ENCODE data around the gene FAM120AOS.

DNA sequence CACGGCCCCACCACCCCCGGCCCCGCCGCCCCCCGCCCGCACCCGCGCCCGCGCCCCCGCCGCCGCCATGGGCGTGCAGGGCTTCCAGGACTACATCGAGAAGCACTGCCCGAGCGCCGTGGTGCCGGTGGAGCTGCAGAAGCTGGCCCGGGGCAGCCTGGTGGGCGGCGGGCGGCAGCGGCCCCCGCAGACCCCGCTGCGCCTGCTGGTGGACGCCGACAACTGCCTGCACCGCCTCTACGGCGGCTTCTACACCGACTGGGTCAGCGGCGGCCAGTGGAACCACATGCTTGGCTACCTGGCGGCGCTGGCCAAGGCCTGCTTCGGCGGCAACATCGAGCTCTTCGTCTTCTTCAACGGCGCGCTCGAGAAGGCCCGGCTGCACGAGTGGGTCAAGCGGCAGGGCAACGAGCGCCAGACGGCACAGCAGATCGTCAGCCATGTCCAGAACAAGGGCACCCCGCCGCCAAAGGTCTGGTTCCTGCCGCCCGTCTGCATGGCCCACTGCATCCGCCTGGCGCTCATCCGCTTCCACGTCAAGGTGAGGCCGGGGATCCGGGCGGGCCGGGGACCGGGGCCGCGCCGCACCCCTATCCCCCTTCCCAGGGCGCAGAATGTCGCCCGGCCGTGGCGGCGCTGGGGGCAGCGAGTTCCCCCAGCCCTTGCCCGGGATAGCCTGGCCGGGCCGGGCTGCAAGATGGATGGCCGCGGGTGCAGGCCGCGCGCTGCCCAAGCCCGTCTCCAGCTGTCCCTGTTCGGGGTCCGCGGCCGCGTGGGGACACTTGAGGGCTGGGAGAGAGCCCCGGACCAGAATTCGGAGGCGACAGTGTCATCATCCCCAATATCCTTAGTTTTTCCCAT is 1.3 kb downstream of the FAM120AOS start:
- TF ChIP-seq, protein P1, sequence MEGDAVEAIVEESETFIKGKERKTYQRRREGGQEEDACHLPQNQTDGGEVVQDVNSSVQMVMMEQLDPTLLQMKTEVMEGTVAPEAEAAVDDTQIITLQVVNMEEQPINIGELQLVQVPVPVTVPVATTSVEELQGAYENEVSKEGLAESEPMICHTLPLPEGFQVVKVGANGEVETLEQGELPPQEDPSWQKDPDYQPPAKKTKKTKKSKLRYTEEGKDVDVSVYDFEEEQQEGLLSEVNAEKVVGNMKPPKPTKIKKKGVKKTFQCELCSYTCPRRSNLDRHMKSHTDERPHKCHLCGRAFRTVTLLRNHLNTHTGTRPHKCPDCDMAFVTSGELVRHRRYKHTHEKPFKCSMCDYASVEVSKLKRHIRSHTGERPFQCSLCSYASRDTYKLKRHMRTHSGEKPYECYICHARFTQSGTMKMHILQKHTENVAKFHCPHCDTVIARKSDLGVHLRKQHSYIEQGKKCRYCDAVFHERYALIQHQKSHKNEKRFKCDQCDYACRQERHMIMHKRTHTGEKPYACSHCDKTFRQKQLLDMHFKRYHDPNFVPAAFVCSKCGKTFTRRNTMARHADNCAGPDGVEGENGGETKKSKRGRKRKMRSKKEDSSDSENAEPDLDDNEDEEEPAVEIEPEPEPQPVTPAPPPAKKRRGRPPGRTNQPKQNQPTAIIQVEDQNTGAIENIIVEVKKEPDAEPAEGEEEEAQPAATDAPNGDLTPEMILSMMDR (IDR thresholded peaks at IDR 0.05): no peak
- TF ChIP-seq, protein P2, sequence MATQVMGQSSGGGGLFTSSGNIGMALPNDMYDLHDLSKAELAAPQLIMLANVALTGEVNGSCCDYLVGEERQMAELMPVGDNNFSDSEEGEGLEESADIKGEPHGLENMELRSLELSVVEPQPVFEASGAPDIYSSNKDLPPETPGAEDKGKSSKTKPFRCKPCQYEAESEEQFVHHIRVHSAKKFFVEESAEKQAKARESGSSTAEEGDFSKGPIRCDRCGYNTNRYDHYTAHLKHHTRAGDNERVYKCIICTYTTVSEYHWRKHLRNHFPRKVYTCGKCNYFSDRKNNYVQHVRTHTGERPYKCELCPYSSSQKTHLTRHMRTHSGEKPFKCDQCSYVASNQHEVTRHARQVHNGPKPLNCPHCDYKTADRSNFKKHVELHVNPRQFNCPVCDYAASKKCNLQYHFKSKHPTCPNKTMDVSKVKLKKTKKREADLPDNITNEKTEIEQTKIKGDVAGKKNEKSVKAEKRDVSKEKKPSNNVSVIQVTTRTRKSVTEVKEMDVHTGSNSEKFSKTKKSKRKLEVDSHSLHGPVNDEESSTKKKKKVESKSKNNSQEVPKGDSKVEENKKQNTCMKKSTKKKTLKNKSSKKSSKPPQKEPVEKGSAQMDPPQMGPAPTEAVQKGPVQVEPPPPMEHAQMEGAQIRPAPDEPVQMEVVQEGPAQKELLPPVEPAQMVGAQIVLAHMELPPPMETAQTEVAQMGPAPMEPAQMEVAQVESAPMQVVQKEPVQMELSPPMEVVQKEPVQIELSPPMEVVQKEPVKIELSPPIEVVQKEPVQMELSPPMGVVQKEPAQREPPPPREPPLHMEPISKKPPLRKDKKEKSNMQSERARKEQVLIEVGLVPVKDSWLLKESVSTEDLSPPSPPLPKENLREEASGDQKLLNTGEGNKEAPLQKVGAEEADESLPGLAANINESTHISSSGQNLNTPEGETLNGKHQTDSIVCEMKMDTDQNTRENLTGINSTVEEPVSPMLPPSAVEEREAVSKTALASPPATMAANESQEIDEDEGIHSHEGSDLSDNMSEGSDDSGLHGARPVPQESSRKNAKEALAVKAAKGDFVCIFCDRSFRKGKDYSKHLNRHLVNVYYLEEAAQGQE (IDR thresholded peaks at IDR 0.05; ENCODE audit: insufficient read depth in 1 of 2, low read depth in 2 of 2, low read length in 1 of 2): no peak
